HG03108 (cell line): ENCODE measurements around the gene LSP1.
"Not testable (repeated sequence)": the region's sequence is repeated elsewhere in the genome, so short reads cannot be mapped to it uniquely, and the experiment has no call there.

ENCODE experiments used
- ATAC-seq: cut with Tn5 transposase; IDR thresholded peaks from one replicate; pipeline ENCODE4 v1.9.1; 2021; ENCODE audit warnings: moderate library complexity; ENCODE audit not compliant: unreplicated experiment

LSP1 gene

GRCh38 chr11:1862588-1863351 lies 9.9 kb downstream of the LSP1 start:
- ATAC-seq, result no peak

DNA sequence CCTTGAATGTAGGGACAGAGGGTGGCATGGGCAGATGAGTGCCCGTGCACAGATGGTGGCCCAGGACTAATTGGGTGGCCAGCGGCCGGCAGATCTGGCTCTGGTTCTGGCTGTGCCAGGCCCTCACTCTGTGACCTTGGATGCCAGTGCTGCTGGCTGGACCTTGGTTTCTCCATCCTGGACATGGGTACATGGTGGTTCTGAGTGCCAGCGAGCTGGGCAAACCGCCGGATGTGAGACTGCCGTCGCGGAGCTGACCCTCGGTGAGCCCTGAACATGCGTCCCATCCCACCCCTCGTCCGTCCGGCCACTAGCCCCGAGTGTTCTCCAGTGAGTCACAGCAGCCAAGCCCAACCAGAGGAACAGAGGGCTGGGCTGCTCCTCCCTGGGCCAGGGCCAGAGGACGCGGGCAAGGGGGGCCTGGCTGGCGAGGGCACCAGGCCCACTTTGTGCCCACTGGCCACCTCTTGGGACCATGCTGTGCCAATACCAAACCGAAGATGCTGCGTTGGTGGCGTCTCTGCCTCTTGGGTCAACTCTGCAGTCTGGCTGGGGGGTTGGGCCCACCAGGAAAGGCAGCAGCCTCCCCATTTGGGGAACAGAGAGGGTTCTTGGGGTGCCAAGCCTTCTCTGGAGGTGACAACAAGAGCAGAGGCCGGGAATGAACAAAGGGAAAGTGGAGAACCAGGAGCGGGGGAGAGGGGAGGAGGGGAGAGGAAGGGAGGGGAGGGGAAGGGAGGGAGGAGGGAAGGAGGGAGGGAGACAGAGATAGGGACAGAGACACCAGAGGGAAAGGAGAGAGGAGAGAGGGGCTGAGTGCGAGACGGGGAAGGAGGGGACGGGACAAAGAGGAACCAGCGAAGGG lies 10.7 kb downstream of the LSP1 start:
- no peak for ATAC-seq

DNA sequence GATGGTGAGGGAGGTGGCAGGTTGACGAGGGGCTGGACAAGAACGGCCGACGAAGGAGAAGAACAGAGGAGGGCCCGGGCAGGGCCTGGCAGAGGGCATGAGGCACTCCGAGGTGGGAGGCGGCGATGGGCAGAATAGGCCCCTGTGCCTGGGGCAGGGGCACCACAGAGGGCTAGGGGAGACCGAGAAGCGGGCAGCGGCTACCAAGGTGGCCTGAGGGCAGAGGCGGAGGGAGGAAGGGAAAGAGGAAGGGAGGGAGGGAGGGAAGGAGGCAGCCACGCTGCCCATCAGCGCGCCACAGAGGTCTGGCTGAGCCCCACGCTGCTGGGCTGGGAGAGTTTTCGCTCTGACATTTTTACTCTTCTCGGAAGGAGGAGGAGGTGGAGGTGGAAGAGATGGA lies 11.3 kb downstream of the LSP1 start:
- ATAC-seq, result no peak

GRCh38 chr11:1864831-1865665 lies 12.2 kb downstream of the LSP1 start:
- no peak for ATAC-seq

DNA sequence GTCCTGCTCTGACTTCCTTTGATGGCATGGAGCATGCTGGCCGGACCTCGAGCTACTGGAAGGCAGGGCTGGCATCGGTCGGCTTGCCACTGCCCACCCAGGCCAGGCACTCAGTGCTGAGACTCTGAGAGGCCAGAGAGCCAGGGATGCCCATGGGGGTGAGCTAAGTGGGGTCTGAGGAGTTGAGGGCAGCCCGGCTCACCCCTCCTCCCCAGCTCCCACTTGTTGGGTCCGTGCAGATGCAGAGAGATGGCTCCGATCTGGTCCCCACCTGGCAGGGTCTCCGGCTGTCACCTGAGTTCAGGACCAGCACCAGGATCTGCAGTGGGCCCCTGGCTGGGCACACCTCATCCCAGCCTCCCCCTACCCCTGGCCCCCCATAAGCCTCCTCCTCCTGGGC lies 13.3 kb downstream of the LSP1 start:
- ATAC-seq, result no peak

DNA sequence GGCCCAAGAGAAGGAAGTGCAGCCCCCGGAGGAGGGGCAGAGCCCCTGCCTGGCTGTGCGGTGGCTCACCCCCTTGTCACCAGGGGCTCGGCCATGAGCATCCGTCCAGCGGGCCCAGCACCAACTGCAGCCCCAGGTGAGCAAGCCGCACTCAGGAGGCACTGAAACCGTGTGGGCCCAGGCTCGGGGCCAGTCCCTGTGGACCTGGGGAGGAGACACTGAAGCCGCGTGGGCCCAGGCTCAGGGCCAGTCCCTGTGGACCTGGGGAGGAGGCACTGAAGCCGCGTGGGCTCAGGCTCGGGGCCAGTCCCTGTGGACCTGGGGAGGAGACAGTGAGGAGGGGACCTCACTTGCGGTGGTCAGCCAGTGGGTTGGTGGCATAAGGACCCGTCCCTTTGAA lies 13.9 kb downstream of the LSP1 start:
- ATAC-seq, result no peak

GRCh38 chr11:1867381-1867780 lies 14.5 kb downstream of the LSP1 start:
- ATAC-seq, result no peak

- no peak for ATAC-seq
Measured at GRCh38 chr11:1868056-1868635, 15.3 kb downstream of the LSP1 start.

DNA sequence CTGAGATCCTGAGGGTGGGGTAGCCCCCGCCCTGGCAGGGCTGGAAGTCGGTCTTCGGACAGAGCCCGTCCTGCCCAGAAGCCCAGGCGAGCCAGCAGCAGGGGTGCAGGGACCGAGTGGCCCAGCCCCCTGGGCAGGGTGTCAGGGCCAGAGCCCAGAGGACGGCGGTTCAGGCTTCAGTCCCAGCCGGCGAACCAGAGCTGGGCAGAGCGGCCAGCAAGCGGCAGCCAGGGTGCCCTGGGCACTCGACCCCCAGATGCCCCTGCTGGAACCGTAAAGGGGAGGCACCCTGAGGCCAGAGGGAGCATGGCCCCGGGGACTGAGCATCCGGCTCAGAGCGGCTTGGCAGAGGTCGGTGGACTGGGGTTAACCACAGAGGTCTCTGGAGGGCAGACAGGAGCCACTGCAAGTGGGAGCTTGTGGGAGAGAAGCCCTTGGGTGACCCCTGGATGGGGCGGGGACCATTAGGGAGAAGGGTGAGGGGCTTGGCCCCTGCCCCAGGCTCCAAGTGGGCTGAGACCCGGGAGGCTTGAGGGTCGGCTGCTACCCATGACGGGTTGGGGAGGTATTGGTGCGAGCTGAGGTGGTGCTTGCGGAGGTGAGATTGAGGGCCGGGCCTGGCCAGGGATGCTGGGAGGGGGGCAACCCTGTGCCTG lies 15.9 kb downstream of the LSP1 start:
- ATAC-seq, result no peak

DNA sequence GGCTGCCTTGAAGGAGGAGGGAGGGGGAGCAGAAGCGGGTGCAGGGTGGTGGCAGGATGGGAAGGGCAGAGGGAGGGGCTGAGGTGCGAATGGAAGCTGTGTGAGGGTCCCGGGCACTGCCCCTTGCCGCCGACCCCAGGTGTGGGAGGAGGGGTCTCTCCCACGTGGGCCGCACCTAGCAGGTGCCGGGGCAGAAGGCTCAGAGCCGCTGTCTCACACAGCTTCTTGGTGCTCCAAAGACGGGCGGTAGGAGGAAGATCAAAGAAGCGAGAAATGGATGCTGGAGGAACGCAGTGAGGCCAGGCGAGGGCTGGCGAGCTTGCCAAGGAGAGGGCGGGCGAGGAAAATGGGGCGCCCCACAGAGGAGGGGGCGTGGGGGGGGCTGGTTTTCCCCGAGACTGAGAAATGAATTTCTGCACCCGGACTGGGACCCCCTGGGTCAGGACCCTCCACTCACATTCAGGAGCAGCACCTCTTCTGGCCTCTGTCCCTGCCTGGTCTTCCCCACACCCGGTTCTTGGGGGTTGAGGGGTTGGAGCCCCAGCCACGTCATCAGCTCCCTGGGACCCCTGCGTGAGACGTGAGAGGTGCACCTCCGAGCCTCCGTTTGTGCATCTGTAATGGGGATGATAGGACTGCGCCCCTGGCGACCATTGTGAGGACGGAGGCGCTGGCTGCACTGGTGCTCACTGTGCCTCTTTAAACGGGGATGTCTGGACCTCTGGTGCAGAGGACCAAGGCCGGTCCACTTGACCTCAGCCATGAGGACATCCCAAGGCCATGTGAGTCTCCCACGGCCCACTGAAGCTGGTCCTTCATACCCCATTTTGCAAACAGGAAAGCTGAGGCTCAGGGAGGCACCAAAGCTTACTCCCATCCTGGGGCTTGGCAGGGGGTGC lies 16.8 kb downstream of the LSP1 start:
- no peak for ATAC-seq

- no peak for ATAC-seq
Measured at GRCh38 chr11:1870326-1870696, 17.4 kb downstream of the LSP1 start.

- no peak for ATAC-seq
Measured at GRCh38 chr11:1870721-1871466, 18.0 kb downstream of the LSP1 start.

DNA sequence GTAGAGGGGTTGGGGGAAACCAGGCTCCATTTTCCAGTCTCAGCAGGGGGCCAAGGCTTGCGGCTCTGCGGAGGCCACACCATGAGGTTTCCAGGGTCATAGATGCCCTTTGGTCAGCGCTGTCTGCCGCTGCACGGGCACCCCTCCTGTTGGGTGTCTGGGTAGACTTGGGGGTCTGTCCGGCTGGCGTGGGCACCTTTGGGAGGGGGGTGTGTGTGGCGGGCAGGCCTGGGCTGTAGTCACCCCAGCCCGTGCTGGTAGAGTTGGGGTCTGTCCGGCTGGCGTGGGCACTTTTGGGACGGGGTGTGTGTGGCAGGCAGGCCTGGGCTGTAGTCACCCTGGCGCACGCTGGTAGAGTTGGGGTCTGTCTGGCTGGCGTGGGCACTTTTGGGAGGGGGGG lies 18.6 kb downstream of the LSP1 start:
- ATAC-seq, result no peak

- no peak for ATAC-seq
Measured at GRCh38 chr11:1872267-1872985, 19.5 kb downstream of the LSP1 start.

- ATAC-seq, result no peak
Measured at GRCh38 chr11:1873048-1873812, 20.3 kb downstream of the LSP1 start.

GRCh38 chr11:1873813-1874150 lies 20.9 kb downstream of the LSP1 start:
- ATAC-seq, result not testable (repeated sequence)

- not testable (repeated sequence) for ATAC-seq
Measured at GRCh38 chr11:1874441-1875092, 21.7 kb downstream of the LSP1 start.
